Renal cortical epithelial cell (primary cell): Measurements from ENCODE around the gene PTPN6. TPM values are rescaled to one million over a fixed set of nuclear protein-coding genes. Genes with fewer than 3 reads are reported as not detected.
A peak's percentile ranks its signal among the peaks of the same experiment; 100 is the strongest.

Source experiments
- DNase-seq: peaks from one replicate; pipeline ENCODE4 v3.0.0-alpha.2; 2011; ENCODE audit warnings: low read depth
- total RNA-seq: library from RNA; depleted of rRNA; stranded (reverse); fragments of >200 nt; gene quantifications from 2 replicates; pipeline ENCODE4 v1.2.3, GENCODE V29; 2014

The PTPN6 gene
- total RNA-seq, 1 donor from 2014 or later, result 18.4 TPM

GRCh38 chr12:6941782-6942181 lies 9.4 kb upstream of the PTPN6 start:
- DNase-seq, result no peak

- no peak for DNase-seq
Observed at GRCh38 chr12:6942331-6942665, 8.9 kb upstream of the PTPN6 start.

GRCh38 chr12:6943389-6943721 lies 7.8 kb upstream of the PTPN6 start:
- peak; percentile 93 for DNase-seq

- DNase-seq, result peak; percentile 94
Observed at GRCh38 chr12:6943722-6944380, 7.3 kb upstream of the PTPN6 start, which contains the start of the genes C12orf57 and RNU7-1. C12orf57 (plus strand) TSS chr12:6944022; CDS start chr12:6944122, 100 bp downstream. RNU7-1 (plus strand) TSS chr12:6943816.

- DNase-seq, result peak; percentile 76
Observed at GRCh38 chr12:6944381-6945186, 6.6 kb upstream of the PTPN6 start.

GRCh38 chr12:6945613-6946012 lies 5.5 kb upstream of the PTPN6 start:
- DNase-seq, result no peak

GRCh38 chr12:6946033-6946919 lies 4.9 kb upstream of the PTPN6 start:
- peak; percentile 93 for DNase-seq

GRCh38 chr12:6946920-6947374 lies 4.2 kb upstream of the PTPN6 start:
- DNase-seq, result no peak

- DNase-seq, result no peak
Observed at GRCh38 chr12:6947615-6948014, 3.5 kb upstream of the PTPN6 start.

- no peak for DNase-seq
Observed at GRCh38 chr12:6948873-6949594, 2.1 kb upstream of the PTPN6 start.

GRCh38 chr12:6950401-6950801 lies 755 bp upstream of the PTPN6 start:
- DNase-seq, result no peak

- DNase-seq, result no peak
Observed at GRCh38 chr12:6951551-6952120, 480 bp downstream of the PTPN6 start.

GRCh38 chr12:6952121-6952862 lies 1.1 kb downstream of the PTPN6 start:
- DNase-seq, result no peak

- no peak for DNase-seq
Observed at GRCh38 chr12:6952863-6953441, 1.8 kb downstream of the PTPN6 start.

- no peak for DNase-seq
Observed at GRCh38 chr12:6953442-6954315, 2.5 kb downstream of the PTPN6 start.

GRCh38 chr12:6954316-6955107 lies 3.4 kb downstream of the PTPN6 start:
- no peak for DNase-seq

GRCh38 chr12:6955108-6956020 lies 4.2 kb downstream of the PTPN6 start:
- no peak for DNase-seq
